HG03139 (cell line): ENCODE data around the gene CA12.

Source experiments
- ATAC-seq: cut with Tn5 transposase; IDR thresholded peaks from one replicate; pipeline ENCODE4 v1.9.1; 2021; ENCODE audit not compliant: unreplicated experiment

Gene CA12

GRCh38 chr15:63379492-63380150 lies 2.0 kb downstream of the CA12 start:
- ATAC-seq = no peak

- no peak for ATAC-seq
Measured at GRCh38 chr15:63378946-63379345, 2.7 kb downstream of the CA12 start.

GRCh38 chr15:63374686-63375520 lies 6.7 kb downstream of the CA12 start:
- ATAC-seq = no peak

- no peak for ATAC-seq
Measured at GRCh38 chr15:63373866-63374548, 7.6 kb downstream of the CA12 start.

GRCh38 chr15:63373330-63373729 lies 8.3 kb downstream of the CA12 start:
- no peak for ATAC-seq

GRCh38 chr15:63372753-63373152 lies 8.9 kb downstream of the CA12 start:
- no peak for ATAC-seq

- ATAC-seq = no peak
Measured at GRCh38 chr15:63372018-63372705, 9.5 kb downstream of the CA12 start.

GRCh38 chr15:63371297-63371918 lies 10.2 kb downstream of the CA12 start:
- ATAC-seq = no peak

GRCh38 chr15:63370764-63371163 lies 10.9 kb downstream of the CA12 start:
- no peak for ATAC-seq

- no peak for ATAC-seq
Measured at GRCh38 chr15:63369781-63370180, 11.9 kb downstream of the CA12 start.

GRCh38 chr15:63369296-63369695 lies 12.3 kb downstream of the CA12 start:
- no peak for ATAC-seq

GRCh38 chr15:63368503-63368902 lies 13.1 kb downstream of the CA12 start:
- ATAC-seq = no peak

- no peak for ATAC-seq
Measured at GRCh38 chr15:63367900-63368299, 13.7 kb downstream of the CA12 start.

- ATAC-seq = no peak
Measured at GRCh38 chr15:63367390-63367789, 14.3 kb downstream of the CA12 start.

GRCh38 chr15:63366451-63366850 lies 15.2 kb downstream of the CA12 start:
- no peak for ATAC-seq

GRCh38 chr15:63365273-63365680 lies 16.4 kb downstream of the CA12 start:
- no peak for ATAC-seq

- ATAC-seq = no peak
Measured at GRCh38 chr15:63364399-63365272, 17.0 kb downstream of the CA12 start.

GRCh38 chr15:63363292-63363691 lies 18.4 kb downstream of the CA12 start:
- ATAC-seq = no peak

- no peak for ATAC-seq
Measured at GRCh38 chr15:63362885-63363284, 18.8 kb downstream of the CA12 start.

GRCh38 chr15:63362196-63362595 lies 19.4 kb downstream of the CA12 start:
- no peak for ATAC-seq
